ENCODE results near the gene ANKIB1. TPM values are rescaled to one million over a fixed set of nuclear protein-coding genes. Genes with fewer than 3 reads are reported as not detected.
A peak's percentile ranks its signal among the peaks of the same experiment; 100 is the strongest.
"Not testable (repeated sequence)": the region's sequence is repeated elsewhere in the genome, so short reads cannot be mapped to it uniquely, and the experiment has no call there.

ANKIB1 gene
- total RNA-seq, 1 experiment from 2014 or later, result 42.1 TPM

- TF ChIP-seq CTCF (conservative IDR thresholded peaks at IDR 0.05; ENCODE audit: low read depth, low read length), result no peak
- Histone ChIP-seq H3K36me3 (ENCODE audit: insufficient read depth, low read length, poor library complexity, severe bottlenecking) (no peaks in the 10 kb centered on the region), H3K27me3 (replicated peaks; ENCODE audit: insufficient read depth, low read depth, low read length, poor library complexity) (no peaks in the 10 kb centered on the region), H3K4me1 (ENCODE audit: insufficient read depth, low read length, poor library complexity, severe bottlenecking) (peaks cover 8% of the 10 kb centered on the region), H3K27ac (ENCODE audit: low read depth, low read length, poor library complexity, severe bottlenecking) (no peak overlapping the region), H3K9me3 (ENCODE audit: low read depth, low read length, poor library complexity, severe bottlenecking) (no peaks in the 10 kb centered on the region), H3K4me3 (ENCODE audit: low read depth, low read length, poor library complexity, severe bottlenecking) (no peak overlapping the region)
- ChIA-PET POLR2A (ENCODE audit: low non-redundant PET) (no interaction called here), CTCF (no interaction called here)
- intact Hi-C loops (cut with micrococcal nuclease; ENCODE audit: unreplicated experiment), result no loop called here
- no peak for DNase-seq (ENCODE audit: low spot score)
- no TSS peak for BruUV-seq (replicated peaks)
Observed at GRCh38 chr7:92437956-92438491, 192.2 kb downstream of the ANKIB1 start.

- BruUV-seq (replicated peaks); H3K9me3 ChIP-seq (ENCODE audit: low read depth, low read length, poor library complexity, severe bottlenecking); H3K4me3 ChIP-seq (ENCODE audit: low read depth, low read length, poor library complexity, severe bottlenecking); CTCF ChIA-PET; DNase-seq (ENCODE audit: low spot score); H3K27ac ChIP-seq (ENCODE audit: low read depth, low read length, poor library complexity, severe bottlenecking); POLR2A ChIA-PET (ENCODE audit: low non-redundant PET); H3K36me3 ChIP-seq (ENCODE audit: insufficient read depth, low read length, poor library complexity, severe bottlenecking); intact Hi-C loops (cut with micrococcal nuclease; ENCODE audit: unreplicated experiment); H3K4me1 ChIP-seq (ENCODE audit: insufficient read depth, low read length, poor library complexity, severe bottlenecking); H3K27me3 ChIP-seq (replicated peaks; ENCODE audit: insufficient read depth, low read depth, low read length, poor library complexity): not testable (repeated sequence)
Observed at GRCh38 chr7:92442720-92443119, 196.9 kb downstream of the ANKIB1 start.

- Histone ChIP-seq H3K27ac (ENCODE audit: low read depth, low read length, poor library complexity, severe bottlenecking) (peak overlapping the region; percentile 93), H3K36me3 (ENCODE audit: insufficient read depth, low read length, poor library complexity, severe bottlenecking) (peaks cover 22% of the 10 kb centered on the region), H3K4me3 (ENCODE audit: low read depth, low read length, poor library complexity, severe bottlenecking) (peak overlapping the region; percentile 94), H3K9me3 (ENCODE audit: low read depth, low read length, poor library complexity, severe bottlenecking) (no peaks in the 10 kb centered on the region), H3K27me3 (replicated peaks; ENCODE audit: insufficient read depth, low read depth, low read length, poor library complexity) (no peaks in the 10 kb centered on the region), H3K4me1 (ENCODE audit: insufficient read depth, low read length, poor library complexity, severe bottlenecking) (peaks cover 7% of the 10 kb centered on the region)
- intact Hi-C loops (cut with micrococcal nuclease; ENCODE audit: unreplicated experiment), result loop anchor here (1.0 to 5.0 kb wide), 4 partner anchors 23 to 565 kb away; partner anchors contain the start of genes CYP51A1, LRRD1 and MTERF1
- TF ChIP-seq EZH2 (IDR thresholded peaks at IDR 0.05; ENCODE audit: borderline replicate concordance, low read depth, low read length, poor library complexity, severe bottlenecking), result no peak
- no peak for TF ChIP-seq CTCF (conservative IDR thresholded peaks at IDR 0.05; ENCODE audit: low read depth, low read length)
- no peak for DNase-seq (ENCODE audit: low spot score)
- ChIA-PET POLR2A (ENCODE audit: low non-redundant PET) (interaction anchor here (0.6 to 0.7 kb wide), 2 partner anchors 19 to 79 kb away, joined by 3 read pairs; no protein-coding TSS in a partner anchor), CTCF (interaction anchor here (0.5 to 2.6 kb wide), 4 partner anchors 23 to 1593 kb away, joined by 3 to 20 read pairs (median 4); no protein-coding TSS in a partner anchor)
- BruUV-seq (replicated peaks), result no TSS peak
Observed at GRCh38 chr7:92446869-92447344, 201.1 kb downstream of the ANKIB1 start.

Measured in A673 (cell line).